HG03060 (cell line): Measurements from ENCODE around the gene FAM156B.
"Not testable (repeated sequence)": the region's sequence is repeated elsewhere in the genome, so short reads cannot be mapped to it uniquely, and the experiment has no call there.

Source experiments
- ATAC-seq: cut with Tn5 transposase; IDR thresholded peaks from one replicate; pipeline ENCODE4 v1.9.1; 2021; ENCODE audit warnings: low read depth, moderate number of reproducible peaks; ENCODE audit not compliant: unreplicated experiment

The FAM156B gene

GRCh38 chrX:52914704-52915103, 17.6 kb downstream of the FAM156B start:
- ATAC-seq, result not testable (repeated sequence)

GRCh38 chrX:52923781-52924241, 26.7 kb downstream of the FAM156B start:
- peak; percentile 49 for ATAC-seq

GRCh38 chrX:52930214-52930613, 33.1 kb downstream of the FAM156B start:
- not testable (repeated sequence) for ATAC-seq

DNA sequence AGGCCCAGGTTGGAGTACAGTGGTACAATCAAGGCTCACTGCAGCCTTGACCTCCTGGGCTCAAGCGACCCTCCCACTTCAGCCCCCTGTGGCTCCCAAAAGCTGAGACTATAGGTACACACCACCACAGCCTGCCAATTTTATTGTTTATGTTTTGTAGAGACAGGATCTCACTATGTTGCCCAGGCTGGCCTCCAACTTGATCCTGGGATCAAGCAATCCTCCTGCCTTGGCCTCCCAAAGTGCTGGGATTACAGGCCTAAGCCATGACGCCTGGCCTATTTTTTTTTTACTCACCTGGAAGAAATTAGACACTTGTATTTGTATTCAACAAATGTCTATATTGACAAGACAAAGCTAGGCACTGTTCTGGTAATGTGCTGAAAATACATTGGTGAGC, 36.1 kb downstream of the FAM156B start:
- ATAC-seq, result no peak

DNA sequence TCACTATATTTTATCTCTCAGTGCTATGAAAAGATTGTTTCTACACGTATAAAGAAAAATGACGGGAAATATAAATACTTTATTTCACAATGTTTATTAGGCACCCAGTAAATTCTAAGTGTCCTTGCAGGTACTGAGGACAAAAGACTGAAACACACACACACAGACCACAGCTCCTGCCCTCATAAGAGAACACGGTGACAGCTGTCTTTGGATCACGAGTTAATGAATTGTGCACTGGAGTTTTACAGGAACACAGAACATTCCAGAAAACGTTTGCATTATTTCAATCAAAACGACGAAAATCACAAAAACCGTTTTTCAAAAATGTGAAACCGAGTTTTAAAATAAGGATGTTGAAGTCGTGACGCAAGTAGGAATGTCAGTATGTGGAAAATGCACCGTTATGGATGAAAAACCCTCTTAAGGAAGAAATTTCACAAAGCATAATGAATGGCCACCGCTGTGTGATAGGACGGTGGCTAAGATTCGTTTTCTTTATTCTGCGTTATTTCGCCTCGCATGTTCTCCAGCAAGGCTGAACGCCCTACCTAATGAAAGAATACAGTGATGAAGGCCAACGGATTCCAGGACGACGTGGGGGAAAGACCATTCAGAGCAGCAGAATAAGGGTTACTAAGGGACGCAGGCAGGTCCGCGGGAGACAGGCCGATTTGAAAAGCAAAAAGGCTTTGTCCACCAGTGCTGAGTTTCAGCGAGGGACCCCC, 37.0 kb downstream of the FAM156B start:
- ATAC-seq, result no peak

GRCh38 chrX:52934704-52935469, 37.8 kb downstream of the FAM156B start:
- peak; percentile 76 for ATAC-seq

GRCh38 chrX:52935470-52935784, 38.3 kb downstream of the FAM156B start:
- ATAC-seq, result not testable (repeated sequence)

GRCh38 chrX:52940704-52941103, 43.6 kb downstream of the FAM156B start:
- ATAC-seq, result not testable (repeated sequence)

DNA sequence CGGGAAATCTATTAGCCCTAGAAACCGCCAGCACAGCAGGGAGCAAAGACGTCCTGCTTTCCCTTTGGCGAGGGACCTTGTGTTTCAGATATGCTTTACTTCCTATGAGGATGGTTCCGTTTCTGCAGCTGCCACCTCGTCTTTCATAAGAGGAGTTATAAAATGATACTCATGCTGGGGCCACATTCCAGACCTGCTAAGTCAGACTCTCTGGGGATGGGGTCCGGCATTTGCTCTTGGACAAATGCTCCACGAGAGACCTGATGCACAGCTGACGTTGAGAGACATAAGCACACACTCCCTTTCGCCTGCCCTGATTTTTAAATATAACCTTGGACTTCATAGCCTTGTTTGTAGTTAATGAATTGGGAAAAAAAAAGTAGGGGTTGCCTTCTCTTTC, 44.6 kb downstream of the FAM156B start:
- not testable (repeated sequence) for ATAC-seq

DNA sequence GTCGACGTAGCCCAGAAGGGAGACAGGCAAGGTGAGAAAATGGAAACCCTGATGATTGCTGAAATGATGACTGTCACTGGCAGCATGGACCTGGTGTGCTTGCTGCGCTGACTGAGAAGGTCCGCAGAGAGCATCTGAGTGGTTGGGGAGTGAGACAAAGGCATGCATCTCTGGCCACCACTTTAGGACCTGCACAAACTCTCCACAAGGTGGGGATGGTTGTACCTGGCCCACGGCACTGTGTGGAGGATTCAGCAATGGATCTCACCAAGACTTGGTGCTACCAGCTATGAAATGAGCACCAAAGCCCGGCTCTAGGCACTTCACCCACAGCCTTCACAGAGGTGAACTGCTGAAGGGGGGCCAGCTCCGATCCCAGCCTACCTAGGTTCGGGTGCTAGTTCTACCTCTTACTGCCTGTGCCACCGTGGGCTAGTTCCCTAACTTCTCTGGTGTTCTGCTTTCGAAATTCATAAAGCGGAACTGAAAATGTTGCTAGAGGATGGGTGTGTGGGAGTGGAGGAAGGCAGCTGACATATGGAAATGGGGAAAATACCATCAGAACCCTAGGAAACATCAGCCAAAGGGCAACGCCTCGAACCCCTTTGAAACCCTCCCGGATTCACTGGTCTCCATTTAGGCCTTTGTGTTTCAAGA, 48.8 kb downstream of the FAM156B start:
- ATAC-seq, result not testable (repeated sequence)

- ATAC-seq, result not testable (repeated sequence)
Observed at GRCh38 chrX:52947501-52947900, 50.4 kb downstream of the FAM156B start.

DNA sequence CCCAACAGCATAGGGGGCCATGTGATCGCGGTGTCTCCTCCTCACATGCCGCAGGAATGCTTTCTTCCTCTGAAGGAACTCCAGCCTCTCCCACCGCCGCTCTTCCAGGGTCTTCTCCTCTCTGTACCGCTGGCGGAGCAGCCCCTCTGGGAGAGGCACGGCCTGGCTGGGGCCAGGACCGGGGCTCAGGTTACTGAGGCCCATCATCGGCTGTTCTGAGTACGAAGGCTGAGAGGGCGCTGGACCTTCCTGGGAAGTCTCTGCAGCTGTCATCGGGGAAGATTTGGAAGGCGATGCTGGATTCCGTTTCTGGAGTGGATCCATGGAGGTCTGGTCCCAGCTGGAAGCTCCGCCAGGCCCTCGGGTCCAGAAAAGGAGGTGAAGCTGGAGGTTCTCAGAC, 51.1 kb downstream of the FAM156B start:
- not testable (repeated sequence) for ATAC-seq

DNA sequence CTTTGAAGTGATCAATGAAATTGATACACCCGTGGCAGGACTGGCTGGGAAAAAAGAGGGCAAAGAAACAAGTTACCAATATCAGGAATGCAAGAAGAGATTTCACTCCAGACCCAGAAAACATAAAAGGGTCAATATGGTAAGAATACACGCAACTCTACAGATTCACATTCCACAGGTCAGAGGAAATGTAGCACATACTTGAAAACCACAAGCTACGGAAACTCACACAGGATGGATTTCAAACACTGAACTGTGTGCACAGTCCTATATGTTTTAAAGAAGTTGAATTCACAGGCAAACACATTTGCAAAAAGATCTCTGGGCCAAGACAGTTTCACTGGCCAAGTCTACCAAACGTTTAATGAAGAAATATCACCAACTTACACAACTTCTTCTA, 52.2 kb downstream of the FAM156B start:
- ATAC-seq, result not testable (repeated sequence)

DNA sequence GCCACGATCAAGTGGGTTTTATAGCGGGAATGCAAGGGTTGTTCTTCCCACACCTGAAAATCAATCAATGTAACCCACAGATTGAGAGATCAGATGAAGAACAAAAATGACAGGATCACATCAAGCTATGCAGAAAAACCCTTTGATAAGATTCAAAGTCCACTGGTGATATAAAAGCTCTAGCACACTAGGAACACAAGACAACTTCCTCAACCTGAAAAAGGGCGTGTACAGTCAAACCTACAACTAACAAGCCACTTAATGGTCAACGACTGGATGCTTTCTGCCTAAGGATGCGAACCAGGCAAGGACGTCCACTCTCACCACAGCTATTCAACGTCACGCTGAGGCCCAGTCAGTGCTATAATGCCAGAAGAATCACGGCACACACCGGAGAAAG, 52.8 kb downstream of the FAM156B start:
- ATAC-seq, result not testable (repeated sequence)
